HG02970 (cell line): ENCODE results near the gene SREBF1.

Source experiments
- ATAC-seq: cut with Tn5 transposase; IDR thresholded peaks from one replicate; pipeline ENCODE4 v1.9.1; 2021; ENCODE audit warnings: mild to moderate bottlenecking, moderate library complexity, moderate number of reproducible peaks; ENCODE audit not compliant: unreplicated experiment, low FRiP score

SREBF1 gene

DNA sequence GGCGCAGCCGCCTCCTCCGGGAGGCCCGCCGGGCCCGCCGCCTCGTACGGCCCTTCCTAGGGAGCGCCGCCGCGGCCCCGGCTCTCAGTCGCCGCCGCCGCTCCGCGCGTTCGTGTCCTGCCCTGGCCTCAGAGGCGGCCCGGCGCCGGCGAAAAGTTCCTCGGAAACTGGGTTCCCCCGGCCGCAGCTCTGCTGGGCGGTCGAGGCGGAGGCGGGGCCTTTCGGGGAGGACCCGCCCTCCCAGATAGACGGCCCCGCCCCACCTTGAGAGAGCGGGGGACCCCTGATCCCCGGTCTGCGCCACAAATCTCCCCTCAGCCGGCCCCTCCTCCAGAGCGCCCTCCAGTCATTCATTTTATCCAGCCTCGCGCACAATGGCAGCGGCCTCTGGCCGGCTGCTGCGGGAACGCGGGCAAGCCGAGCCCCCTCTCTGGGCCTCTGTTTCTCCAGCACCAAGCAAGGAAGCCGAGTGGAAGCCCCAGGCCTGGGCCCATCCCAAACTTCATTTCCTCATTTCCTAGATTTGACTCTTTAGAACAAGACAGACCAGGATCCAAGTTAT, at the start of gene SREBF1:
TSS of gene SREBF1 (minus strand) at position 169 of the 562 bp plus-strand sequence. CDS start 169 bp downstream, outside the sequence.
- peak; percentile 10 for ATAC-seq

DNA sequence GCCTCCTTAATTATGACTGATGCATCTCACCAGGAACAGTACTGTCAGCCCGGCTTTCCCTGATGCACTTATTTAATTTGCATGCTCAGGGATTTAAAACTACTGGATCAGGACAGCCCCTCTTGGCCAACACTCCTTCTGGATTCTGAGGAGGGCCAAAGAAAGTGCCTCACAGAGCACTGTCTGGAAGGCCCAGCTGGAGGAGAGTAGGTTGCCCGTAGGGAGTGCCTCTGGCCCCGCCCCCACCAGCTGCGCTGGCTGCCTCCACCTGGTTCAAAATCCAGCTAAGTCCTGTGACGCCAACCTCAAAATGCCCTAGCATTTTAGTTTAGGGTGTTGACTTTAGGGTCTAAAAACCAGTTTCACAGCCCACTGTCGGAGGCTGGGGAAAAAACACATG, 49.4 kb upstream of the SREBF1 start:
- ATAC-seq = no peak

DNA sequence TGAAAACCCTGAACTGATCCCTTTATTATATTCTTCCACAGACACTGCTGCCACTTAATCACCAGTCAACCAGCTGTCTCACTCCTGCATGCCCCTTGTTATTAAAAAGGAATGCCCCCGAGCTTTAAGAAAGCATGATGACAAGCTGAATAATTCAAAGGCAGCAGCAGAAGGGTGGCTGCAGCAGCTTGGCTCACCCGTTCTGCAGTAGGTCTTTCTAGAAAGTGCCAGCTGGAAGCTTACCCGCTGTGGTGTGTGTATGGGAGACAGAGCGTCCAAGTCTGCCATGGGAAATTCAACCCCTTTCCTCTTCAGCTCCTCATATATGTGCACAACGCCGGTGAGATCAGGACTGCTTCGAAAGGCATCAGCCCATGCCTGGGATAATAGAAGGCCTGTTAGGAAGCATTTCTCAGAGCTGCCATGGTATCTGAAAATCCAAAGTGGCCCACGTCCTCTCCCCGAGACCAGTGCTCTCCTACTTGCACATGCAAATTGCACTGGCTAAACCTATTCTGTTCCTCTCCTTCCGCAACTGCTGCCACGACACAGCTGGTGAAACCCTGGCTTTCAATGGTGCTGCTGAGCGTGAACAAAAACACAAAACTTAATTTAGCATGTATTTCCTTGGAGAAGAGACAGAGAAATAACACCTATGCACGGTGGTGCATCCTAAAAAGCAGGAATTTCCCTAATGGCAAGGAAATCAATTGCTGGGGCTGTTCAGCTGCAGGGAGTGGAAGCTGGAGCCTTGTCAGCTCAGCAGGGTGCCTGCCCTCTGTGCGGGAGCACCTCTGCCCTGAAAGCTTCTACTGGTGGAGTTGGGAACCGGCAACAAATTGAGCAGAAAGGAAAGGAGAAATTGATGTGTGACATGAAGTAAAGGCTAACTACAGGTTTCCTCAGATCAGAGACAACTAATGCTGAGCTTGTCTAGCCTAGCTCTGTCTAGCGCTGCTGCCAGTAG, 47.9 kb upstream of the SREBF1 start:
- ATAC-seq = no peak

DNA sequence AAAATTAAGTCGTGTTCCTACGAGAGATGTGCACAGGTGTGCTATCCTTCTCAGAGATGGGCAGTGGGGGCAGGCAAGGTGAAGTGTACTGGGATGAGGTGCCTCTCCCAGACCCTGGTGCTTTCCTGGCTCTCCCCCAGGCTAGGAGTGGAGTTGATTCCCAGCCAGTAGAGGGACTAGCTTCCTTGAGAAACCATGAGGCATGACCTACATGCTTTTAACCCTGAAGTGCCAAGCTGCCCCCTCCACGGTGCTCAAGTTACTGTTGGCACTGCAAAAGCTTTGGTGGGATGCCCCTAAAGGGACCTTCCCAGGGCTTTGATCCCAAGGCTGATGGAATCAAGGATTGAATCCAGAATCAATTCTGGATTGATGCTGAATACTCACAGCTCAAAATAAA, 47.0 kb upstream of the SREBF1 start:
- ATAC-seq = no peak

DNA sequence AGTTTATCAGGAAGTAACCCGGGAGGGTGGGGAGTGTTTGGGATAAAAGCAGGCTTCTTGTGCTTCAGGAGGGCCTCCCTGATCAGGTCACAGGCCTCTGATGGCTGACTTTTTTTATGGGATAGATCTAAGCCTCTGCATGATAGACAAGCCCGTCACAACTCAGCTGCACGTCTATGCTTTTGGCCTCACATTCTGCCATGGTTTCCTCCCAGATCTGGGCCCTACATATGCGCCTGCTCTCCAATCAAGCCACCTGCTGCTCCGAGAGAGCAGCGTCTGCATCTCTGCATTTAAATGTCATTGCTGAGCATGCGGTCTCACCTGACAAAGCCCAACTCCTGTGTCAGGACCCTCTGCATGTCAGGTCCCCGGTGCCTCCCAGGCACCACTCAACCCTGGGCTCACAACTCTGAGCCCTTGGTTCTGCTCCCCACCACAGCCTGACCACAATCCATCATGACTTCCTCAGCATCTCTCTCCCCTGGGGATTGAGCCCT, 45.3 kb upstream of the SREBF1 start:
- ATAC-seq = no peak

DNA sequence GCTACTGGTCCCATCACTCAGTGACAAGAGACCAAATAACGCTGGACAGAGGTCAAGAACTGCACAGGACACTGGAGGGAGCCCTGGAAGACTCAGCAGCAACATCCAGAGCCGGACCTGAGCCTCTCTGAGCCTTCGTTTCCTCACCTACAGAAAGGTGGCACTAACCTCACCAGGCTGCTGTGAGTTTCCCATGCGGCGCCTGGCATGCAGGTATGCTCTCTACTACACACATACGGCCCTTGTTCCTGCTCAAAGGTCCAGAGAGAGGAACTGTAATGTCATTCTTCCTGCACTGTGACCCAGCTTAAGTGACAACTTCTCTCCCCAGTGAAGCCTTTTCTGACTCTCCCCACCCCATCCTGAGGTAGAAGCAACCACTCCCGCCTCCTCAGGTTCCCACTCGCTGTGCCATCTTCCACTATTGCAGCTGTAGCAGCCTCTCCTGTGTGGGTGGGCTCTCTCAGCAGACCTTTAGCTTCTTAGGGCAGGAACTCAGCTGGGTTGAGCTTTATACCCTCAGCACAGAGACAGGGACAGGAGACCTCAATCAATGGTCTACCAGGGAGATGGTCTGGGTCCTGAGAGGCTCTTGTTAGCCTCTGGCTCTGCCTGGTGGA, 43.9 kb upstream of the SREBF1 start:
- ATAC-seq = no peak

DNA sequence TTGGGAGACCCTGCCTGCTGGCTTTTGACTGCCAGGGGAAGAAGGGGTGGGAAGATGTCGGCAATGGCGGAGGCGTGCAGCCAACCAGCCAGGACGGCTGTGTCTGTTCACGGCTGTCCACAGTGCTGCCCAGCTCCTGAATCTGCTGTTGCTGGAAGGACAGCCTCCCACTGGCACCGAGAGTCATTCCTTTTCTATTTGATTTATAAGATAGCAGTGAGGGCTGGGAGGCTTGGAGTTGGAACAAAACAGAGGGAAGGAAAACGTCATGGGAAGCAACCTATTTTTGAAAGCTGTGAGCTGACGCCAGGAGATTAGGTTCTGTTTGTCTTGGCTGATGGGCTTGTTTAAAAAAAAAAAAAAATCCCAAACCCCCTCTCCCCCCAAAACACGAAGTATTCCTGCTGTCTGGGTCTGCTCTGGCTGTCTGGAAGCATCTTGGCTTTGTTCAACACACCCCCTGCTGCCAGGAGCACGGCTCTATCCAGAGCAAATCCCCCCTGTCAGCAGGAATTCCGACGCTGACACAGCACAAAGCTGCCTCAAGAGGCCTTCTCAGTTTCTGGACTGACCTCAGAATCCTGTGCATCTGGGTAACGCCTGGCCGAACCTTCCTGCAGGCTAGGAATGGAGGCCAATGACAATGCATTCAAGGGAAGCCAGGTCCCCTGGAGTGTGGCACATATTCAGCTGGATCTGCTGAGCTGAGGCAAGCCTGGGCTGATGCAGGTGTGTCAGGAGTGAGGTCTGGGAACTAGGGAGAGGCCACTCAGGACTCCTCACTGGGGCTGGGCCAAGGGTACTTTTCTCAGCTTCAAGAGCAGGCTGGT, 41.0 kb upstream of the SREBF1 start:
- no peak for ATAC-seq

DNA sequence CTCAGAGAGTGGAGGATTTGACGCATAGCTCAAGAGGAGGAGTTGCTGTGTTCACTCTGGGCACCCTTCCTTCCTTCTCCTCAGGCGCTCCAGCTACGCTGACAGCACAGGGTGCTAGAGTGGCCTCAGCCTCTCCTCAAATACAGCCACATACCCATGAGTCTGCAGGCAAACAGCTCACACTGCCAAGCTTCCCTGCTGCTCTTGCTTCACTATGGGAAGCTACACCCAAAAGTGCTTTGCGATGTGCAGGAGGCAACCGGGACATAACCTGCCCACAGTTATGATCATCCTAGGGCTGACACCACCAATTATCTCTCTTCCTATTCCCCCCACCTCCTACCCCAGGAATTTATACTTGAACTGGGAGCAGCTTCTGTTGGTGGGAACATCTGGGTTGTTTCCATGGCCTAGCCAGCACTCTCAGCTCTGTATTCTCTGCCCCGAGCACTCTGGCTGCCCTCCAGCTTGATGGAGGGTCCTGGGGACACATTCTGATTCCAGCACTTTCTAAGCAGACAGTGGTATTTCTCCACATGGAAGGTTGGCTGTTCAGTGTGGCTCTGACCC, 40.3 kb upstream of the SREBF1 start:
- ATAC-seq = no peak

DNA sequence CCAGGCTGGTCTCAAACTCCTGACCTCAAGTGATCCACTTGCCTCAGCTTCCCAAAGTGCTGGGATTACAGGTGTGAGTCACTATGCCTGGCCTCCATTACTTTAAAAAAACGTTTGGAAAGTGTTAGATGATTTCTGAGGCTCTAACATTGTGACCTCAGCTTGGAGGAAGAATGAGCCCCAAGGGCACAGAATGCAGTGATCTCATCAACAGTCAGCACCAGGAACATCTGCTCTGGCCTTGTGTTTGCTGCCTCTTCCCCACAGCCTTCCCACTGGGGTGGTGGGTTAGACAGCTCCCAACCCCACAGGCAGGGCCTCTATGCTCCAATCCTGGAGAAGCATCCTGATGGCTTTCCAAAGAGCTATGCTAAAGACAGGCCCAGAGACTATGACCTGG, 37.7 kb upstream of the SREBF1 start:
- ATAC-seq = no peak

DNA sequence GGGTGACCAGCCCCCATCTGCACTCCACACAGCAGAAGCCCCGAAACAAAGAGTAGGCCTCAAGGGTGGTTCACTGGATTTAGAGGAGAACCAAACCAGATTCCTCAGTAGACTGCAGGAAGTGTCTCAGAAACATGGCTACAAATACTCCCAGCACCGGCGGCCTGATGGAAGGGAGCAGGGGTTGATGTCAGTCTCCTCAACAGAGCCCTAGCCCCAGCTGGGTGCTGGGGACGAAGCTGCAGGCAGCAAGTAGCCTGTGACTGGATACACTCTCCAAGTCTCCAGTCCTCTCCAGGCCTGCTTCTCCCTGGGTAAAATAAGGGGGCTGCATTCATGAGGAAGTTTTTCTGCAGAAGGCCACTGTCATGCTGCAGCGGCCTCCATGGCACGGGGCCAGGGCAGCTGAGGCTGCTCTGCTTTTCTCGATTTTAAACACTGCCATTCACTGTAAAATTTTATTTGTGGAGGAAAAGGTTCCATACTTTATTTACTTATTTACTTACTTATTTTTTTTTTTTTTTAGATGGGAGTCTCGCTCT, 36.7 kb upstream of the SREBF1 start:
- ATAC-seq = no peak

DNA sequence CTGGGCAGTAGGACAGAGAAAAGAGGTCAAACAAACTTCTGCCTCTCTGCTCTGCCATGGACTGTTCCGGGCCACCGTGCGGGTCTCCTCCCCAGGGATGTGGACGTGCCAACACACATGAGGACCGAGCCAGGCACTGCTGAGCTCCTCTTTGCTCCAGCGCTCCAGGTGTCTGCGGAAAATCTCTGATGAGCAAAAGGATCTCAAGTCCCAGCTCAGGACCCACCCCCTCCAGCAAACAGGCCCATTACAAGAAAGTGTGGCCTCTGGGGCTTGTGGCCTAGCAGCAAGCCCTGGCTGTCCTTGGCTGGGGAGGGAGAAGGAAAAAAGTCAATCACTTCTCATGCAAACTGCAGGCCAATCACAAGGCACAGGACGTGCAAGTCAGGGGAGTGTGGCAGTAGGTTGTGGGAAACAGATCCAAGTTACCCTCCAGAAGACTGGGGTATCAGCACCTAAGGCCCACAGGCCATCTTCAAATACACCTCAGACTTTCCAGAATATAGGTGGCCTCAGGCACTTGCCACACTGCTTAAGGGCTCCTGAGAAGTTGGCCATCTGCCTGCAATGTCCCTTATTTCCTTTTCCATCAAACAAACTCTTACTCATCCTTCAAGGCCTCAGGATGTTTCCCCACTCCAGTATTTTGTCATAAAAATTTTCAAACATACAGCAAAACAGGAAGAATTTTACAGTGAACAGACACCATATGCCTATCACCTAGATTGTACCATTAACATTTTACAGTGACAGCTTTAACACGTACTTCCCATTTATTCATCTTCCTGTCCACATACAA, 36.0 kb upstream of the SREBF1 start:
- ATAC-seq = no peak

DNA sequence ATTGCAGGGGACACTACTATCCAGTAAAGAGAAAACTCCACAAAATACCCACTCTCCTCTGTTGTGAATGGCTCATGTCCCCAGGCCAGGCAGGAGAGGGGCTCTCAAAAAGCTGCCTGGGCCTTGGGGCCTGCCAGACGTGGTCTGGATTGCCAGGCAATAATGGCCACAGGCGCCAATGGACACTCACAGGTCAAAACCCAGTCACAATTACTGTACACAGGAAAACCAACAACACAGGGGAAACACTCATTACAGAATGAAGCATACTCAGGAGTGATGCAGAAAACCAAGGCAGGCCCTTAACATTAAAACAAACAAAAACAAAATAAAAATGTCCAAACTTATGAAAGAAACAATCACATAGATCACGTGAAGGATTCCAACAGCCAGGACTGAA, 35.1 kb upstream of the SREBF1 start:
- ATAC-seq = no peak

DNA sequence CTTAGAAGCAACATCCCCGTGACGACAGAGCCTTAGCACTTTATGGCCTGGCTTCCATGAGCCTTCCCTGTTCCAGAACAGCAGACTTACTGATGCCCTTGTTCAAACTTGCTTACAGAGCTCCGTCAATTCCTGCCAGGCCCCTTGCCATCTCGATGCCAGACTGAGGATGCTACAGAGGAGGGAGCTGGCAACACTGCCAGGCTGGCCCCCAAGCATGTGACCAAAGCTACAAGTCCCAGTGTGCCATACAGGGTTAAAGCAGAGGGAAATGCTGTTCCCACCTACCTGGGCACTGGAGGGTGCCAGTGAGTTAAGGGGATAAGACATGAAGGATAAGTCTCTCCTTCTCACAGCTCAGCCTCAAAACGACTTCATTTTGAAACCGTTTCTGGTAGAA, 33.5 kb upstream of the SREBF1 start:
- no peak for ATAC-seq

DNA sequence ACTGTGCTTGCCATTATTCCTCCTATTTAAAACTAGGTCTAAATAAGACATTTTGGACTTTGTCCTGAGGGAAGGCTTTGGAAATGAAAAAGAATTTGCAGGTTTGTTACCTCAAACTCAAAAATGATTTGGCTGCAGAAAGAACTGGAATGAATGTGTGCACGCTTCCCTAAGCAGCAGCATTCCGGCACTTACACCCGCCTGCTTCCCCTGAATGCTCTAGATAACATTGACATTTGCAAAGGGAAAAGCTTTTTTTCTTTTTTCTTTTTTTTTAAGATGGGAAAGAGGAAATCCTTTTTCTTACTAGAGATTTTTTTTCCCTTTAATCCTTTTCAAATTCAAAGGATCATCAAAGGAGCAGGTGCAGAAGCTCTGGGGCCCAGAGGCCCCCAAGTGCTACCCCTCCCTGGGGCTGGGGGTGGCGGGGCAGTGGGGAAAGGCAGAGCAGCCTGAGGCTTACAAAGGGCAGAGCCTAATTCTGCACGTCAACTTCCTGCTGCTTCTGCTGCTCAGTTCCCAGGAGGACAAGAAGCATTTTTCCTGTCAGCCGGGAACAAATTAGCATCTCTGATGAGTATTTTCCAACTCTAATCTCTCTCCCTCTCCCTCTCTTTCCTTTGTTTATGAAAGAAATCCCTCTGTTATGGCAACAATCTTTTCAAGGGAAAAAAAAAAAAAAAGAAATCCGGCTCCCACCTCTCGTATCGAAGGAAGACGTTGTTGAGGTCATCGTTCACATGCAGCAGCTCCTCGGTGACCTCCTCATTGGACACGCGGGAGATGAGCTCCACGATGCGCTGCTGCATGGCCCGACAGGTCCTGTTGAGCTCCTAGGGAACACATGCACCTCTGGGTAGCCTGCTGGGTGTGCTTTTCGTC, 32.1 kb upstream of the SREBF1 start:
- no peak for ATAC-seq

DNA sequence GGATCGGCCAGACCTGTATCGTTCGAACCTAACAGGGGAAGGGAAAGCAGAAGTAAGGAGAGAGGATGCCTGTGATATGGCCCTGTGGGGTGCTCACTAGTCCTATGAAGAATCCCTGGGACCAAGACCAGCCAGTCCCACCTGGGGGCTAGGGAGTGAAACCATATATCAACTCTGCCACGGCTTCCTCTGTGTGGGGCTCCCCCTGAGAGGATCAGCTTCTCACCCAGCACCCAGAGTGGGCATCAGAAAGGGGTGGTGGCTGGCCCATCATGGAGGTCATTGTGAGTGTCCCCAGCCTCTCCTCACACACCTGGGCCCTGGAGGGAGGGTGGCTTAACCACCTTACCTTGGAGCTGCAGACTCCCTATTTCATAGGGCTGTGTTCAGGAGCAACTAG, 30.1 kb upstream of the SREBF1 start:
- no peak for ATAC-seq

DNA sequence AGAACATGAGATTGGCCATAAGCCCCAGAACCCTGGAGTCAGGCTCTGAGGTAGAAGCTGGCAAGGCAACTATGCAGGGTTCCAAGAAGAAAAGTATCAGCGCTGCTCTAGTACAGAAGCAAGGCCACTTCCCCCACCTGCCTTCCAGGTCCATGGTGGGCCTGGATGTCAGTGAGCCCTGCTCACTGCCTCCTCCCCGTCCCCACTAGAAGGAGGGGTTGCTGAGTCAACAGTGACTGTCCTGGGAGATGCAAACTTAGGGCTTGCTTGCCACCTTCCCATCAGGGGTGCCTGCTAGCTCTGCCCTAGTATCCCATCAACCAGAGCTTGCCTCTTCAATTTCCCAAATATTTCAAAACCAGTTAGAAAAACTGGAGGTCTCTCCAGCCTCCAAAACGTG, 29.6 kb upstream of the SREBF1 start:
- no peak for ATAC-seq

DNA sequence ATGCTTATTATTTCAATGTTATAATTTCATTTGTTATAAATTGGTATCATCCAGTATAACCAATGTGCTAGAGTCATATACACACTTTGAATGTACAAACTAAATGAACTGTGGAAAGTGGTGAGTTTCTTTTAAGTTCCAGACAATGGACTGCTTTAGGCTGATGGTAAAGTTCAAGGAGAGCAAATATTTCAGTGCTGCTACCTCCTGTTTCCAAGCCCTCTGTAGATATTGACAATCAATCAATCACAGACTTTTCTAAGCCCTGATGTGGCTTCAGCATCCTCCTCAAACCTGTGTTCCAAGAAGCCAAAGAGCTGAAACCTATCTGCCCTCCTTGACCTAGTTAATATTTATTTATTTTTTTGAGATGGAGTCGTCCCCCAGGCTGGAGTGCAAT, 28.2 kb upstream of the SREBF1 start:
- no peak for ATAC-seq

DNA sequence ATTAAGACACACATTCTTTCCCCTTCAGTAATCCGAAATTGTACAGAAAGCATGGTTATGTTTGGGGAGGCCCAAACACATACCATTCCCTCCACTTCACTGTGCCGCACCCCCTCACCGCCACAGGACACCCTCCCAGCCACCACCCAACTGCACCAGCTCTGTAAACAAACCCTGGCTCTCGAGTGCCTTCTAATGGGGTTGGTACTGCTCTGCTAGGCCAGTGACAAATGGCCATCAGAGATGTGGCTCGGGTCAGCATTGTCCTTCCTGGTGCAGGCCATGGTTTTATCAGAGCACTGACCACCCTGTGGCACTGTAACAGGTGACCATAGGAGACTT, 24.0 kb upstream of the SREBF1 start:
- ATAC-seq = no peak
